Keratinocyte (primary cell): ENCODE measurements around the gene E2F1. TPM values are rescaled to one million over a fixed set of nuclear protein-coding genes. Genes with fewer than 3 reads are reported as not detected.

ENCODE experiments used
- DNase-seq: peaks from one replicate; pipeline ENCODE4 v3.0.0-alpha.2; 2011; ENCODE audit warnings: low read depth, missing footprints, low spot score
- FAIRE-seq: peaks from 2 replicates; lab custom pipeline; 2011; peaks lifted over from hg19 to GRCh38; lab: Jason Lieb, UNC
- H2AFZ ChIP-seq: 2 replicates; pipeline ENCODE4 v1.6.0; 2012; ENCODE audit warnings: low read length, control low read depth, inconsistent platforms; ENCODE audit not compliant: control insufficient read depth
- H3K27ac ChIP-seq: 2 replicates; pipeline ENCODE4 v1.5.1; 2011; ENCODE audit warnings: low read length; ENCODE audit not compliant: control insufficient read depth, insufficient read depth
- H3K27me3 ChIP-seq: 3 replicates; pipeline ENCODE4 v1.6.0; 2011; ENCODE audit warnings: low read length; ENCODE audit not compliant: control insufficient read depth, insufficient read depth; ENCODE audit errors: extremely low read depth
- H3K36me3 ChIP-seq, 2 experiments: 2 replicates in 1 of 2; 3 replicates in 1 of 2; pipeline ENCODE4 v1.5.1; 2011; ENCODE audit warnings: low read length in 2 of 2, mild to moderate bottlenecking in 1 of 2; ENCODE audit not compliant: control insufficient read depth in 2 of 2, insufficient read depth in 2 of 2; ENCODE audit errors: extremely low read depth in 1 of 2
- H3K4me1 ChIP-seq: 3 replicates; pipeline ENCODE4 v1.5.1; 2011; ENCODE audit warnings: low read length; ENCODE audit not compliant: control insufficient read depth, insufficient read depth; ENCODE audit errors: extremely low read depth
- H3K4me2 ChIP-seq: 3 replicates; pipeline ENCODE4 v1.6.0; 2011; ENCODE audit warnings: low read depth, low read length; ENCODE audit not compliant: control insufficient read depth, insufficient read depth; ENCODE audit errors: extremely low read depth
- H3K4me3 ChIP-seq, 3 experiments: fragments of 200-600 bp in 1 of 3; sonication (generic) in 1 of 3; 2 replicates in 2 of 3; 3 replicates in 1 of 3; pipeline ENCODE4 v1.5.1; 2011 to 2016; ENCODE audit warnings: low read length in 3 of 3, mild to moderate bottlenecking in 3 of 3, control low read depth in 2 of 3, inconsistent platforms in 1 of 3, low read depth in 1 of 3, mixed read lengths in 1 of 3, mixed run types in 1 of 3, moderate library complexity in 1 of 3; ENCODE audit not compliant: control insufficient read depth in 2 of 3, insufficient read depth in 2 of 3; ENCODE audit errors: extremely low read depth in 1 of 3
- H3K79me2 ChIP-seq: 2 replicates; pipeline ENCODE4 v1.6.0; 2012; ENCODE audit warnings: low read length; ENCODE audit not compliant: control insufficient read depth, insufficient read depth
- H3K9ac ChIP-seq: 3 replicates; pipeline ENCODE4 v1.6.0; 2011; ENCODE audit warnings: low read length; ENCODE audit not compliant: control insufficient read depth, insufficient read depth; ENCODE audit errors: extremely low read depth
- H3K9me1 ChIP-seq: 3 replicates; pipeline ENCODE4 v1.6.0; 2011; ENCODE audit warnings: low read length; ENCODE audit not compliant: control insufficient read depth, insufficient read depth; ENCODE audit errors: extremely low read depth
- H3K9me3 ChIP-seq: 2 replicates; pipeline ENCODE4 v1.5.1; 2012; ENCODE audit warnings: low read depth, low read length; ENCODE audit not compliant: control insufficient read depth
- H4K20me1 ChIP-seq: 3 replicates; pipeline ENCODE4 v1.6.0; 2011; ENCODE audit warnings: low read length; ENCODE audit not compliant: control insufficient read depth, insufficient read depth; ENCODE audit errors: extremely low read depth
- EZH2 ChIP-seq: IDR thresholded peaks from one replicate; pipeline ENCODE4 v1.6.1; 2012; ENCODE audit warnings: inconsistent platforms, mild to moderate bottlenecking, low read length, moderate library complexity
- dilution Hi-C: fragments of 300-500 bp; cut with MboI; formaldehyde crosslinking; loops from one replicate; pipeline ENCODE4 v1.7.0; 2020; ENCODE audit warnings: low sequenced_read_pairs; ENCODE audit not compliant: extremely low pct_ligation_motif_present
- polyA plus RNA-seq, 5 experiments: library from polyadenylated mRNA; depleted of rRNA in 3 of 5; stranded (reverse) in 3 of 5; stranded (forward) in 1 of 5; unstranded in 1 of 5; fragments of >200 nt; gene quantifications; 1 replicate in 1 of 5; 2 replicates in 3 of 5; 3 replicates in 1 of 5; pipeline versions ENCODE4 v1.2.1 to v1.2.3, GENCODE V29; 2011 to 2012; ENCODE audit warnings: missing spikeins in 2 of 5, low read depth in 1 of 5, low replicate concordance in 1 of 5
- TF ChIP-seq, protein P1 (sequence below), 3 experiments: IDR thresholded peaks in 1 of 3; conservative IDR thresholded peaks in 1 of 3; optimal IDR thresholded peaks in 1 of 3; 2 replicates in 2 of 3; 3 replicates in 1 of 3; pipeline versions ENCODE3 to v1.5.1; 2011; ENCODE audit warnings: low read length in 3 of 3, mild to moderate bottlenecking in 3 of 3, moderate library complexity in 2 of 3, control low read depth in 1 of 3, inconsistent platforms in 1 of 3; ENCODE audit not compliant: insufficient read depth in 2 of 3; ENCODE audit errors: extremely low read depth in 1 of 3

Gene E2F1
- polyA plus RNA-seq, 1 donor (not counting 4 experiments of a cell fraction or from before 2014, with no cell fraction given), result 2.8 TPM

- peak overlapping the region; percentile 72 for H2AFZ ChIP-seq
- dilution Hi-C loops, result no loop called here
- H3K9me1 ChIP-seq, result no peaks in the 10 kb centered on the region
- H4K20me1 ChIP-seq, result no peaks in the 10 kb centered on the region
- H3K27me3 ChIP-seq, result no peaks in the 10 kb centered on the region
- H3K27ac ChIP-seq, result peak overlapping the region; percentile 38
- no peak for FAIRE-seq
- H3K4me1 ChIP-seq, result peaks cover 13% of the 10 kb centered on the region
- peak overlapping the region; percentile 95 for H3K4me2 ChIP-seq
- H3K79me2 ChIP-seq, result peaks cover 12% of the 10 kb centered on the region
- no peak for TF ChIP-seq EZH2
- TF ChIP-seq, protein P1, sequence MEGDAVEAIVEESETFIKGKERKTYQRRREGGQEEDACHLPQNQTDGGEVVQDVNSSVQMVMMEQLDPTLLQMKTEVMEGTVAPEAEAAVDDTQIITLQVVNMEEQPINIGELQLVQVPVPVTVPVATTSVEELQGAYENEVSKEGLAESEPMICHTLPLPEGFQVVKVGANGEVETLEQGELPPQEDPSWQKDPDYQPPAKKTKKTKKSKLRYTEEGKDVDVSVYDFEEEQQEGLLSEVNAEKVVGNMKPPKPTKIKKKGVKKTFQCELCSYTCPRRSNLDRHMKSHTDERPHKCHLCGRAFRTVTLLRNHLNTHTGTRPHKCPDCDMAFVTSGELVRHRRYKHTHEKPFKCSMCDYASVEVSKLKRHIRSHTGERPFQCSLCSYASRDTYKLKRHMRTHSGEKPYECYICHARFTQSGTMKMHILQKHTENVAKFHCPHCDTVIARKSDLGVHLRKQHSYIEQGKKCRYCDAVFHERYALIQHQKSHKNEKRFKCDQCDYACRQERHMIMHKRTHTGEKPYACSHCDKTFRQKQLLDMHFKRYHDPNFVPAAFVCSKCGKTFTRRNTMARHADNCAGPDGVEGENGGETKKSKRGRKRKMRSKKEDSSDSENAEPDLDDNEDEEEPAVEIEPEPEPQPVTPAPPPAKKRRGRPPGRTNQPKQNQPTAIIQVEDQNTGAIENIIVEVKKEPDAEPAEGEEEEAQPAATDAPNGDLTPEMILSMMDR (optimal IDR thresholded peaks at IDR 0.05 in 1 of 3, IDR thresholded peaks at IDR 0.05 in 1 of 3, conservative IDR thresholded peaks at IDR 0.05 in 1 of 3; ENCODE audit: extremely low read depth in 1 of 3, insufficient read depth in 2 of 3, low read length in 3 of 3), result no peak
- H3K9me3 ChIP-seq, result no peaks in the 10 kb centered on the region
- no peak for DNase-seq
- H3K36me3 ChIP-seq, result no peaks in the 10 kb centered on the region
- peak overlapping the region; percentile 27 to 84 (median 73) for H3K4me3 ChIP-seq
- H3K9ac ChIP-seq, result peak overlapping the region; percentile 64
These were observed 1.5 kb downstream of the E2F1 start for GRCh38 chr20:33684533-33685327.

DNA sequence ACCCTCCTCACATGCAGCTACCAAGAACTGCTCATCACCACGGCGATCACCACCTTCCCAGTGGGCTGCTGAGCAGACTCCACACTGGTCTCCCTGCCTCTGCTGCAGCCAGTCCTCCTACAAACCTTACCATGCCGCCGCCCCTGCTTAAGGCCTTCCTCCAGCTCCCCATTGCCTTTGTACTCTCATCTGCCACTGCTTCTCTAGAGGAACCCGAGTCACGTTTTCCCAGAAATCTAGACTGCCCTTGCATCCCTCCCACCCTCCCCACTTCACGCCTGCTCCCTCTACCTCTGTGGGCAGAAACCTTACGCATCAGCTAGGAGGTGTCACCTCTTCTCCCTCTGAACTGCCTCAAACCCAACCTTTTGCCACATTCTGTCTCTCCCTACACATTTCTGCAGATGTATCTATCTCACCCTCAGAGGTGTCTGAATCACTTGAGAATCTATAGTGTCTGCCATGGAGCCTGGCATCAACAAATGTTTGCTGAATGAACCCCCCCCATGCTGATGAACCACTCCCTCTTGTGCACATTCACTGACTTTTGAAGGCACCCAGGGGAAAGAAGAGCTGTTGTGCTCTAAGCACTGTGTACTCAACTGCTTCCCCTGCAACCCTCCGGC lies 4.3 kb downstream of the E2F1 start:
- Histone ChIP-seq H4K20me1 (no peaks in the 10 kb centered on the region), H3K9me3 (no peaks in the 10 kb centered on the region), H3K79me2 (peaks cover 12% of the 10 kb centered on the region), H3K9me1 (no peaks in the 10 kb centered on the region), H3K36me3 (no peaks in the 10 kb centered on the region), H3K27me3 (no peaks in the 10 kb centered on the region), H3K27ac (no peak overlapping the region), H2AFZ (no peak overlapping the region), H3K4me1 (peaks cover 13% of the 10 kb centered on the region), H3K9ac (no peak overlapping the region), H3K4me3 (no peak overlapping the region), H3K4me2 (no peak overlapping the region)
- no peak for FAIRE-seq
- no peak for DNase-seq
- dilution Hi-C loops, result no loop called here
- TF ChIP-seq EZH2, result no peak
- TF ChIP-seq, protein P1 (optimal IDR thresholded peaks at IDR 0.05 in 1 of 3, IDR thresholded peaks at IDR 0.05 in 1 of 3, conservative IDR thresholded peaks at IDR 0.05 in 1 of 3; ENCODE audit: extremely low read depth in 1 of 3, insufficient read depth in 2 of 3, low read length in 3 of 3), result no peak
